ENCODE data around the gene MED17. TPM values are rescaled to one million over a fixed set of nuclear protein-coding genes. Genes with fewer than 3 reads are reported as not detected.

Gene MED17
- total RNA-seq, 1 experiment from 2014 or later, result 29.6 TPM

GRCh38 chr11:93852242-93852641, 68.2 kb downstream of the MED17 start:
- Mint-ChIP-seq H3K4me1 (peaks cover 35% of the 10 kb centered on the region), H3K9me3 (no peaks in the 10 kb centered on the region), H3K36me3 (no peaks in the 10 kb centered on the region), H3K27ac (no peak overlapping the region), H3K4me3 (no peak overlapping the region), H3K27me3 (ENCODE audit: low read depth) (peaks cover 16% of the 10 kb centered on the region)
- no peak for ATAC-seq
- no peak for DNase-seq (ENCODE audit: low spot score)
- ChIA-PET POLR2A (no interaction called here), CTCF (no interaction called here)
- TF ChIP-seq EMX1 (CRISPR knock-in tag; IDR thresholded peaks at IDR 0.05) (no peak), ZNF671 (CRISPR knock-in tag; IDR thresholded peaks at IDR 0.05) (no peak), ZNF512 (CRISPR knock-in tag; IDR thresholded peaks at IDR 0.05; ENCODE audit: borderline replicate concordance) (no peak), MYBL2 (CRISPR knock-in tag; IDR thresholded peaks at IDR 0.05) (no peak), ZNF121 (CRISPR knock-in tag; IDR thresholded peaks at IDR 0.05) (no peak), PRRX2 (CRISPR knock-in tag; IDR thresholded peaks at IDR 0.05) (no peak), AR (CRISPR knock-in tag; IDR thresholded peaks at IDR 0.05) (no peak), OVOL2 (CRISPR knock-in tag; IDR thresholded peaks at IDR 0.05; ENCODE audit: borderline replicate concordance) (no peak), ZNF396 (CRISPR knock-in tag; IDR thresholded peaks at IDR 0.05; ENCODE audit: borderline replicate concordance) (no peak), ATF3 (CRISPR knock-in tag; conservative IDR thresholded peaks at IDR 0.05) (no peak), ZBTB43 (CRISPR knock-in tag; IDR thresholded peaks at IDR 0.05) (no peak), PRDM15 (CRISPR knock-in tag; IDR thresholded peaks at IDR 0.05) (no peak), MAX (CRISPR knock-in tag; IDR thresholded peaks at IDR 0.05) (no peak), AFF4 (CRISPR knock-in tag; IDR thresholded peaks at IDR 0.05; ENCODE audit: borderline replicate concordance) (no peak), CBFB (CRISPR knock-in tag; IDR thresholded peaks at IDR 0.05; ENCODE audit: low read depth) (no peak), NR3C1 (CRISPR knock-in tag; conservative IDR thresholded peaks at IDR 0.05; ENCODE audit: low read depth) (no peak)

Measured in WTC11 (cell line).